ENCODE results near the gene ZDHHC17. TPM values are rescaled to one million over a fixed set of nuclear protein-coding genes. Genes with fewer than 3 reads are reported as not detected.

ZDHHC17 gene
- total and polyA plus RNA-seq, 2 of the 13 experiments (the other 11 are each of a cell fraction or from before 2014, with no cell fraction given) = 36.7 to 38.5 TPM

GRCh38 chr12:76878899-76879709, 115.2 kb downstream of the ZDHHC17 start, which contains the start of gene CSRP2 (continued):
- TF ChIP-seq, protein P1, sequence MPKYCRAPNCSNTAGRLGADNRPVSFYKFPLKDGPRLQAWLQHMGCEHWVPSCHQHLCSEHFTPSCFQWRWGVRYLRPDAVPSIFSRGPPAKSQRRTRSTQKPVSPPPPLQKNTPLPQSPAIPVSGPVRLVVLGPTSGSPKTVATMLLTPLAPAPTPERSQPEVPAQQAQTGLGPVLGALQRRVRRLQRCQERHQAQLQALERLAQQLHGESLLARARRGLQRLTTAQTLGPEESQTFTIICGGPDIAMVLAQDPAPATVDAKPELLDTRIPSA (CRISPR knock-in tag; IDR thresholded peaks at IDR 0.05; ENCODE audit: borderline replicate concordance) = 0 out of 2 replicates have a peak, but pooled peaks have one; percentile 51
- TF ChIP-seq, protein P2, sequence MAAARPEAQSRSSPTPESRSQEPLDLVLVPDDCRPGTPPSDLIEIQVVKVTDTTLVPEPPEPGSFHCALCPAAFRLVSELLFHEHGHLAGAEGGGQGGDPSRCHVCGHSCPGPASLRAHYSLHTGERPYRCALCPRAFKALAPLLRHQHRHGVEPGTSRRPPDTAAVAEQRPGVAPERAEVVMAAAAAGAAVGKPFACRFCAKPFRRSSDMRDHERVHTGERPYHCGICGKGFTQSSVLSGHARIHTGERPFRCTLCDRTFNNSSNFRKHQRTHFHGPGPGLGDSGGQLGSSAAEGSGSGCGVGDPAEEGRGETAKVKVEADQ (CRISPR knock-in tag; IDR thresholded peaks at IDR 0.05; ENCODE audit: borderline replicate concordance) = no peak; the same call in 1 of the 2 replicates
- TF ChIP-seq KDM2A (CRISPR knock-in tag; IDR thresholded peaks at IDR 0.05; ENCODE audit: borderline replicate concordance, low read depth) = peak; percentile 30; the same call in 1 of the 2 replicates
- TF ChIP-seq HIVEP1 (CRISPR knock-in tag; IDR thresholded peaks at IDR 0.05) = no peak
- TF ChIP-seq ZNF10 (CRISPR knock-in tag; IDR thresholded peaks at IDR 0.05; ENCODE audit: borderline replicate concordance, low read depth) = no peak
- TF ChIP-seq TBX2 (CRISPR knock-in tag; IDR thresholded peaks at IDR 0.05; ENCODE audit: borderline replicate concordance) = peak; percentile 30; the same call in 1 of the 2 replicates
- no peak for TF ChIP-seq ZSCAN12 (CRISPR knock-in tag; IDR thresholded peaks at IDR 0.05)
- no peak for TF ChIP-seq NR2F1 (CRISPR knock-in tag; IDR thresholded peaks at IDR 0.05)
- TF ChIP-seq NR2C2 (CRISPR knock-in tag; IDR thresholded peaks at IDR 0.05; ENCODE audit: borderline replicate concordance) = no peak
- no peak for TF ChIP-seq PCBP1 (IDR thresholded peaks at IDR 0.05; ENCODE audit: borderline replicate concordance, low read depth, low read length)
- TF ChIP-seq SIX4 (CRISPR knock-in tag; IDR thresholded peaks at IDR 0.05) = no peak
- TF ChIP-seq HOXA7 (CRISPR knock-in tag; IDR thresholded peaks at IDR 0.05) = no peak
- TF ChIP-seq TEAD2 (CRISPR knock-in tag; IDR thresholded peaks at IDR 0.05) = no peak
- TF ChIP-seq EEA1 (CRISPR knock-in tag; IDR thresholded peaks at IDR 0.05; ENCODE audit: borderline replicate concordance) = 0 out of 2 replicates have a peak, but pooled peaks have one; percentile 56
- no peak for TF ChIP-seq HNRNPL (IDR thresholded peaks at IDR 0.05; ENCODE audit: low read depth, low read length)
- no peak for TF ChIP-seq ZNF773 (CRISPR knock-in tag; IDR thresholded peaks at IDR 0.05; ENCODE audit: borderline replicate concordance)
- peak; percentile 33; the same call in 1 of the 2 replicates for TF ChIP-seq ISL2 (CRISPR knock-in tag; IDR thresholded peaks at IDR 0.05)
- TF ChIP-seq MAFK (conservative IDR thresholded peaks at IDR 0.05 in 1 of 2, IDR thresholded peaks at IDR 0.05 in 1 of 2; ENCODE audit: low read length in 2 of 2) = no peak
- TF ChIP-seq AHR (CRISPR knock-in tag; IDR thresholded peaks at IDR 0.05) = no peak
- 0 out of 2 replicates have a peak, but pooled peaks have one; percentile 29 for TF ChIP-seq DNMT1 (CRISPR knock-in tag; IDR thresholded peaks at IDR 0.05)
- no peak for TF ChIP-seq JDP2 (CRISPR knock-in tag; IDR thresholded peaks at IDR 0.05; ENCODE audit: borderline replicate concordance)
- TF ChIP-seq GABPB1 (CRISPR knock-in tag; IDR thresholded peaks at IDR 0.05) = peak; percentile 77
- TF ChIP-seq TAF15 (IDR thresholded peaks at IDR 0.05; ENCODE audit: low read depth, low read length, poor library complexity, severe bottlenecking) = no peak
- TF ChIP-seq TRIM22 (IDR thresholded peaks at IDR 0.05) = no peak
- TF ChIP-seq NAIF1 (CRISPR knock-in tag; IDR thresholded peaks at IDR 0.05; ENCODE audit: borderline replicate concordance) = no peak
- TF ChIP-seq HOXA9 (CRISPR knock-in tag; IDR thresholded peaks at IDR 0.05; ENCODE audit: borderline replicate concordance) = no peak
- TF ChIP-seq ZNF616 (CRISPR knock-in tag; IDR thresholded peaks at IDR 0.05; ENCODE audit: low read depth) = no peak

All from HepG2 (cell line).